ENCODE measurements around the gene ATP1A2. TPM values are rescaled to one million over a fixed set of nuclear protein-coding genes. Genes with fewer than 3 reads are reported as not detected.

The ATP1A2 gene
- total and polyA plus RNA-seq, 4 donors: 0.09 to 1.5 (median 0.29) TPM

- Histone ChIP-seq H3K27me3 (ENCODE audit: control insufficient read depth in 4 of 4, insufficient read depth in 4 of 4, low read length in 3 of 4) (no peaks in the 10 kb centered on the region), H3K9ac (ENCODE audit: low read depth in 1 of 2, low read length in 2 of 2) (no peak overlapping the region), H3K4me3 (ENCODE audit: low read depth in 1 of 3, low read length in 3 of 3) (no peak overlapping the region), H3K36me3 (ENCODE audit: control insufficient read depth in 4 of 4, insufficient read depth in 3 of 4, low read depth in 1 of 4, low read length in 3 of 4) (no peaks in the 10 kb centered on the region), H3K4me1 (ENCODE audit: control insufficient read depth in 4 of 4, insufficient read depth in 4 of 4, low read length in 3 of 4) (peaks cover under 1 to 5% (median 3%) of the 10 kb centered on the region in 4 donors), H3K9me3 (ENCODE audit: control insufficient read depth in 4 of 4, low read length in 3 of 4) (no peaks in the 10 kb centered on the region), H3K27ac (ENCODE audit: low read depth in 1 of 2, low read length in 2 of 2) (no peak overlapping the region)
- DNase-seq (ENCODE audit: low spot score): no peak
- TF ChIP-seq REST (IDR thresholded peaks at IDR 0.05): no peak
- no peak for TF ChIP-seq NR2F2 (IDR thresholded peaks at IDR 0.05)
- TF ChIP-seq GABPA (IDR thresholded peaks at IDR 0.05 in 1 of 2, conservative IDR thresholded peaks at IDR 0.05 in 1 of 2): no peak
- no peak for TF ChIP-seq RXRA (IDR thresholded peaks at IDR 0.05)
- no peak for TF ChIP-seq YY1 (IDR thresholded peaks at IDR 0.05)
- no peak for TF ChIP-seq TAF1 (conservative IDR thresholded peaks at IDR 0.05)
- no peak for TF ChIP-seq EGR1 (IDR thresholded peaks at IDR 0.05; ENCODE audit: low read depth in 2 of 2)
- TF ChIP-seq FOXA2 (IDR thresholded peaks at IDR 0.05): no peak
- TF ChIP-seq RAD21 (IDR thresholded peaks at IDR 0.05): no peak
- no peak for TF ChIP-seq ZBTB33 (IDR thresholded peaks at IDR 0.05)
- no peak for TF ChIP-seq SP1 (IDR thresholded peaks at IDR 0.05)
- TF ChIP-seq, protein P1, sequence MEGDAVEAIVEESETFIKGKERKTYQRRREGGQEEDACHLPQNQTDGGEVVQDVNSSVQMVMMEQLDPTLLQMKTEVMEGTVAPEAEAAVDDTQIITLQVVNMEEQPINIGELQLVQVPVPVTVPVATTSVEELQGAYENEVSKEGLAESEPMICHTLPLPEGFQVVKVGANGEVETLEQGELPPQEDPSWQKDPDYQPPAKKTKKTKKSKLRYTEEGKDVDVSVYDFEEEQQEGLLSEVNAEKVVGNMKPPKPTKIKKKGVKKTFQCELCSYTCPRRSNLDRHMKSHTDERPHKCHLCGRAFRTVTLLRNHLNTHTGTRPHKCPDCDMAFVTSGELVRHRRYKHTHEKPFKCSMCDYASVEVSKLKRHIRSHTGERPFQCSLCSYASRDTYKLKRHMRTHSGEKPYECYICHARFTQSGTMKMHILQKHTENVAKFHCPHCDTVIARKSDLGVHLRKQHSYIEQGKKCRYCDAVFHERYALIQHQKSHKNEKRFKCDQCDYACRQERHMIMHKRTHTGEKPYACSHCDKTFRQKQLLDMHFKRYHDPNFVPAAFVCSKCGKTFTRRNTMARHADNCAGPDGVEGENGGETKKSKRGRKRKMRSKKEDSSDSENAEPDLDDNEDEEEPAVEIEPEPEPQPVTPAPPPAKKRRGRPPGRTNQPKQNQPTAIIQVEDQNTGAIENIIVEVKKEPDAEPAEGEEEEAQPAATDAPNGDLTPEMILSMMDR (IDR thresholded peaks at IDR 0.05; ENCODE audit: low read depth, low read length, missing input control): no peak
- no peak for TF ChIP-seq FOXA1 (IDR thresholded peaks at IDR 0.05)
- no peak for TF ChIP-seq HNF4G (IDR thresholded peaks at IDR 0.05)
- no peak for TF ChIP-seq HNF4A (conservative IDR thresholded peaks at IDR 0.05)
- no peak for TF ChIP-seq MAX (IDR thresholded peaks at IDR 0.05)
- 87% methylated on average over 7 of the region's 7 CpGs for WGBS
Observed at GRCh38 chr1:160188341-160188740, 72.8 kb downstream of the ATP1A2 start.
